Mucosa of gallbladder (tissue), 1 donor: ENCODE measurements around the gene TNFRSF13B. TPM values are rescaled to one million over a fixed set of nuclear protein-coding genes. Genes with fewer than 3 reads are reported as not detected.
"Not testable (repeated sequence)": the region's sequence is repeated elsewhere in the genome, so short reads cannot be mapped to it uniquely, and the experiment has no call there.

Experiments used
- DNase-seq: peaks from one replicate; pipeline ENCODE4 v3.0.0-alpha.2; 2020; ENCODE audit warnings: low spot score
- total RNA-seq: library from RNA; stranded (reverse); gene quantifications from one replicate; pipeline ENCODE4 v1.2.1, GENCODE V29; 2021
- donor health status: DM: no; HTN: no; CAD: no.

The TNFRSF13B gene
- total RNA-seq, 1 donor from 2014 or later, result 0.32 TPM

DNA sequence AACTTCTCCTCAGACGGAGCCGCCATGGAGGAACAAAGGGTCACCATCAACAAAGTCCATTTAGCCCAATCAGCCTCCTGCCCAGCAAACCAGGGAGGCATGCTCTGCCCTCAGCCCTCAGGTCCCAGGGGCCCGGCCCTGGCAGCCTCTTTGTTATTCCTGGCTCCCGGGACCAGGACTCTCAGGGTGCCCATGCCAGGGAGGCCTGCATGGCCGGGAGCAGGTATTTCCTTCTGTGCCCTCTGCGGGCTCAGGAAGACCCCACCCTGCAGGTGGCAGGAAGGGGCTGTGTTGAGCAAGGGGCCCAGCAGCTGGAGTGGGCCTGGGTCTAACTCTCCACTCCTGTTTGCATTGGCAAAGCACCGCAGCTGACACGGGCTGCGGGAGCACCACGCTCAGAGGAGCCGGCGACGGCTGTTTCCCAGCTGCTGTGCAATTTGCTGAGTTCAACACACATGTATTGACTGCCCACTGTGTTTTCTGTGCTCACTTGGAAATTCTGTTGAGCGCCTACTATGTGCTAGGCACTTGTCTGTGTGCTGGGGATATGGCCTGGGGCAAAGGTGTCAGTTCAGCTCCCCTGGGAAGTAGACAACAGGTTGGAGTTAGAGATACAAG lies 33.2 kb upstream of the TNFRSF13B start:
- not testable (repeated sequence) for DNase-seq

DNA sequence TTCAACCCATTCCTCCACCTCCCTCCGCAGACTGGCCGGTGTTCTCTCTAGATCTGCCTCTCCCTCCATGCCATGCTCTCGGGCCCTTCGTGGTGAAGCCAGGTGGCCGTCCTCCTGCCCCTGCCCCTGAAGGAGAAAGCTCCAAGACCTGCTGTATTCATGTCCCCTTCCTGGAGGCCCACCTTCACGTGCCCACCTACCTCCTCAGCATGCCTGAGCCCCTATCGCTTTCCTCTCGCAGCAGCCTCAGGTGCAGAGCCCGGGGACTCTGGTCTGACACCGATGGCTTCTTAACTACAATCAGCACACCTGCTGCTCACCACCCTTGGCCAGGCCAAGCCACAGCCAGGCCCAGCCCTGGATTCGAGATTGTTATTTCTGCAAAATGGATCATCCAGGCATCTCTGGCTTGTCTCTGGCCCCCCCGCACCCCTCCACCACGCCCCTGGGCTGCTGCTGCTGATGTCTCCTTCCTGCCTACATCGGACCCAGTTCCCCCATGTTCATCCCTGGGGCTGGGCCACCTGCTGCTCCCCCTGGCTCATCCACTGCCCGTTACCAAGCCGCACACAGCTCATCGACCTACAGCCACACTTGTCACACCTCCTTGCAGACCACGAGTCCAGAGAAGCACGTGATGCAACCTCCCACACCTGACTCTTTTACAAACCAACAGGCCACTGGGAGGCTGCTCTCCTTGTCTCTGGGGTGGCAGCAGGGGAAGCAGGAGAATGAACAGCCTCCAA lies 32.5 kb upstream of the TNFRSF13B start:
- no peak for DNase-seq

DNA sequence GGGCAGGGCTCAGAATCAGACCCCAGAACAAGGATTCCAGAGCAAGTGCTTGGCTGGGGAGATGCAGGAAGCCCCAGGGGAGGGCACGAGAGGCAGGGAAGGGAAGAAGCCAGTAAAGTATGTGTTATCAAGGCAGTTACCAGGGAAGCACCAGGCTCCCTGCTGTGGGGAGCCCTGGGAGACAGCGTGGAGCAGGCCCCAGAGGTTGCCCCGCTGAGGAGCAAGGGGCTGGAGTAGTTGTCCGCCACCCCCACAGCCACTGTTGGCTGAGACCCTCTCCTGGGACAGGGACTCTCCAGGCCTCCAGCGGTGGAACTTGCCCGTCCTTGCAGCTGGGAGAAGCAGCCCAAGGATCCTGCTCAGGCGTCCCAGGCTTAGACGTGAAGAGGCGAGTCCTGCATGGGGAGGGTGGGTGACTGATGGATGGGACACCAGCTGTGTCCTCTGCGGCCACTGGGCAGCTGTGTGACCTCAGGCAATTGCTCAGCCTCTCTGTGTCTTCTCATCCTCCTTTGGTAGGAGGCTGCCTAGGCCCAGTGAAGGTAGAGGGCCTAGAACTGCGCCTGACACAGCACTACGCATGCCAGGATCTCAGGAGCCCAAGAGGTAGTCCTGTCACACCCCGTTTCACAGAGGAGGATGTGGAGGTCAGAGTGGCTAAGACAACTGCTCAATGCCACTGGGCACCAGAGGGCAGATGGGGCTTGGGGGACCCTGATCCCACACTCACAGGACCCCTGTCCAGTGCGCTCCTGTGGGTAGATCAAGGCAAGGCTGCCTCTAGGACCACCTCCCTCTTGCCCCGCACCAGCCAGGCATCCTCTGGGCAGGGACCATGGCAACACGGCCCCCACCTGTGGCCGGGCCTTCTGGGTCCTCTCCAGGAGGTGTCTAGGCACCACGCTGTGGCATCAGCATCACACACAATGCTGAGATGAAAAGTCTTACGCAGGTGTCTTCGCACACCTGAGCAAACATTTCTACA lies 31.1 kb upstream of the TNFRSF13B start:
- not testable (repeated sequence) for DNase-seq

DNA sequence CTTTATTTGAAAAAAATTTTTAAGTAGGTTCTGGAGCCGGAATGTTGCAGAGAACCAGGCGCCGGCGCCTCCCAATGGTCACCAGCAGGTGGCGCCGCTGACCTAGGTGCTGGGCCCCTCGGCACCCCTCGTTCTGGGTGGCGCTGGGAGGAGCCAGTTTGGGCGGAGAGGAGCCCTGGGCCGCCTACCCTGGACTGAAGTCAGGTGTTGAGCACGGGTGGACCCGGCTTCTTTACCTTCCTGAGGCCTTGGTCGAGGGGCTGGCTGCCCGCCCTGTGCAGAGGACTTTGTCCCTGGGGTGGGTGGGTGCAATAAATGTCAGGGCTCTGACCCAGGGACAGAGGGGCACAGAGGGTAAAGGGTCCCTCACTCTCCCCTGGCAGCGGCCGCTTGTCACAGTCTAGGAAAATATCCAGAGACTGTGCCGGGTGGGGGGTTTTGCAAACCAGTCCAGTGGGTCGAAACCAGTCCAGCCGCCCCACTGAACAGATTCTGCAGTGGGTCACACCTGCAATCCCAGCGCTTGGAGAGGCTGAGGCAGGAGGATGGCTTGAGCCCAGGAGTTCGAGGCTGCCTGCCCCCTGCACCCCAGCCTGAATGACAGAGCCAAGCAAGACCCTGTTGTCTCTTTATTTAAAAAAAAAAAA lies 30.1 kb upstream of the TNFRSF13B start:
- peak; percentile 72 for DNase-seq

DNA sequence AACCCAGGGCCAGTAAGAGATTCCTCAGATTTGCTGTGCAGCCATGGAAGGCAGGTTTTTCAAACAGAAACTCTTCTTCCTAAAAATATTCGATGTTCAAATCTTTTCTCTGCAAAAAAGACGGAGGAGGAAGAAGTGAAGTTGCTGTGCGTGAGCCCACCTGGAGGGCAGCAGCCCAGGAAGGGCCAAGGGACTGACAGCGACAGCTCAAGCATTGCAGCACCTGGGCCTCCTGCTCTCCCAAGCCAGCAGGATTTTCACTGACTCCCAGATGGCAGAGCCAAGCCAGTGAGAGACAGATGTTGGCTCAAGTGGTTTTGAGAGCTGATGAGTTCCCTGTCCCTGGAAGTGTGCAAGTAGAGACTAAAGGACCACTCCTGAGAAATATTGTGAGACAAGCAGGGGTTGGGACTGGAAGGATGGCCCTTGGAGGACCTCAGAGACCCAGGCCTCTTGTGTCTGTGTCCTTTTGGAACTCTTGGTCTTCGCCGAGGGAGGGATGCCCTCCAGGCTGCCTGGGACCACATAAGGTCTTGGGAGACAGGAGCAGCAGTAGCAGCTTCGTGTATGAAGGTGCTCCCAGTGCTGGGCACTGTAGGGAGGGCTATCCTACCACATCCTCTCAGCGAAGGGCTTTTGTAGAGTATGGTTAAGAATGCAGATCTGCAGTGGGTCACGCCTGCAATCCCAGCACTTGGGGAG lies 29.3 kb upstream of the TNFRSF13B start:
- no peak for DNase-seq

DNA sequence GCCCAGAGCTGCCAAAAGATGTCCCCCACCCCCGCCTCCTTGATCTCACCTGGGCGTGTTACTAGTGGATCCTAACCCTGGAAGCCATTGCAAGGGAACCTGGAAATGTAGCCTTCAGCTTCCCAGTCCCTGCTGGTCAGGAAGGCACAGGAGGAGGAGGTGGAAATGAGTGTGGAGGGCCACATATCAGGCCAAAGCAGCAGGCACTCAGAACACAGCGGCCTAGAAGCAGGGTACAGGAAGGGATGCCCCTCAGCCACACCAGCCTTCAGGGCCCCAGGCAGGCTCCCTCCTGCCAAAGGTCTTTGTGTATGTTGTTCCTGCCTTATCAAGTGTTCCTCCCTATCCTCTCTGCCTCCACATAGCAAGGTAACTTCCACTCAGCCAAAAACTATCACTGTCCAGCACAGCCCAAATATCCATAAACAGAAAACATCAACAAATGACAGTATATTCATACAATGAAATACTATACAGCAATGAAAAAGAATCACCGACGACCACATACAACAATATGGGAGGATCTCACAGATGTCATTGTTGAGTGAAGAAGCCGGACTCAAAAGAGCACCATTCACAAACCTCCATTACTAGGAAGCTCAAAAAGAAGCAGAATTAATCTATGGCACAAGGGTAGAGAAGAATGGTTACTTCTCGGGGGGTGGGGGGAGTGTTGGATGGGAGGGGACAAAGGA lies 28.2 kb upstream of the TNFRSF13B start:
- DNase-seq, result no peak

DNA sequence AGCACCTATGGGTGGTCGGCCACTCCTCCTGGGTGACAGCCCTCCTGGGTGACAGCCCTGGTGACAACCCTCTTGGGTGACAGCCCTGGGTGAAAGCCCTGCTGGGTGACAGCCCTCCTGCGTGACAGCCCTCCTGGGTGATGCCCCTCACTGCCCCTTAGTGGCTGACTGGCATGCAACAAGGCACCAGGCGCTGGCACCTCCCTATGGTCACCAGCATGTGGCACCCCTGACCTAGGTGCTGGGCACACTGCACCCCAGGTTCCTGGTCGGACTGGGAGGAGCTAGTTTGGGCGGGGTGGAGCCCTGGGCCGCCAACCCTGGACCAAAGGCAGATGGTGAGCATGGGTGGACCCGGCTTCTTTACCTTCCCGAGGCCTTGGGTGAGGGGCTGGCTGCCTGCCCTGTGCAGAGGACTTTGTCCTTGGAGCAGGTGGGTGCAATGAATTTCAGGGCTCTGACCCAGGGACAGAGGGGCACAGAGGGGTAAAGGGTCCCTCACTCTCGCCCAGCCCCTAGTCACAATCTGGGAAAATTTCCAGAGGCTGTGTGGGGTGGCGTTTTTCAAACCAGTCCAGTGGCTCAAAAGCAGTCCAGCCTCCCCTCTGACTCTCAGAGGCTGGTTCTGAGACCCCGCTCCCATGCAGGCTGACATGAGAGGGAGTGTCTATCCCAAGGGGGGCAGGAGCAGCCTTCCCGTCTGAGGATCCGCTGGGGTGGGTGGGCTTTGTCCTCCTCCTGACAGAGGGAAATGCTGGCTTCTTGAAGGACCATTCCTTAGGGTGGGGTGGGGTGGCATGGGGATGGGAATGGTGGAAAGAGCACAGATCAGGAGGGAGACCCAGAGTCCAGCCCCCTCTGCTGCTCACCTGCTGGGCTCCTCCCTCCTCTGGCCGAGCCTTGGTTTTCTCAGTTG lies 25.9 kb upstream of the TNFRSF13B start:
- DNase-seq, result no peak

DNA sequence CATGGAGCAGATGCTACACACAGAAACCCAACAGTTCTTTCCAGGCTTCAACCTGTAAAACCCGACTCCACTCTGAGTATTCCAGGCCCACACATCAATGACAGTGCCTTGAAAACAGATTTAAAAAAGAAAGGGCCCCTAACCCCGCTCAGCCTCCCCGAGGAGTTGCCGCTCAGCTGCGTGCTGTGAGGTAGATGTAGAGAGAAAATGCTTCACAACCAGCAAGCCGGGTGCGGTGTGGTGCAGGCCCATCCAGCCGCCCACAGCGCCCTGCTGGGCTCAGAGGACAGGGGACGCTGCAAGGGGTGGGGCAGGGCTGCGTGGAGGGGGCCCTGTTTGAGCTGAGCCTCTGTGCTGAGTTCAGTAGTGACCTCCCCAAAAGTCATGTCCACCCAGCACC lies 24.8 kb upstream of the TNFRSF13B start:
- DNase-seq, result not testable (repeated sequence)

DNA sequence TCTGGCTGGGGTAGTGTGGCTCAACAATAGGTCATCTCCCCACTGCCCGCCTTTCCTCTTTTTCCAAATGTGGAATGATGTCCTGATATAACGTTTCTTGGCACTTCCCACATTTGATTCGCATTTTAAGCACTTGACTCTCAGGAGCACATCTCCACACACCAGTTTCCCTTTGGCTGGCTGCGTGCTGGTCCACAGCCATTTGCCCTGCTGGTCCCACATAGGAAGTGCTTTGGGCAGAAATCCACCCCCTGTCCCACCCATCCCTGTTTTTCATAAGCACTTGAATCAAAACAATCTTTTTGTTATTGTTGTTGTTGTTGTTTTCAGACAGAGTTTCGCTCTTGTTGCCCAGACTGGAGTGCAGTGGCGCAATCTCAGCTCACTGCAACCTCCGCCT lies 24.0 kb upstream of the TNFRSF13B start:
- DNase-seq, result no peak

DNA sequence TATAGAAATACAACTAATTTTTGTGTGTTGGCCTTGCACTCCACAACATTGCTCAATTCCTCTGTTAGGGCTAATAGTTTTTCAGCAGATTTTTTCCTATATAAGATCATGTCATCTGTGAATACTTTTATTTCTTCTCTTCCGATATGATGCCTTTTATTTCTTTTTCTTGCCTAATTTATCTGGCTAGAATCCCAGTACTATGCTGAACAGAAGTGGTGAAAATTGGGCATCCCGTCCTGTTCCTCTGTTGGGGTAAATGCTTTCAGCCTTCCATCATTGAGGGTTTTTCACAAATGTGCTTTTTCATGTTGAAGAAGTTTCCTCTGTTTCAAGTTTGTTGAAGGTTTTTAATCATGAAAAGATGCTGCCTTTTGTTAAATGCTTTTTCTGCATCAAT lies 22.7 kb upstream of the TNFRSF13B start:
- DNase-seq, result no peak

DNA sequence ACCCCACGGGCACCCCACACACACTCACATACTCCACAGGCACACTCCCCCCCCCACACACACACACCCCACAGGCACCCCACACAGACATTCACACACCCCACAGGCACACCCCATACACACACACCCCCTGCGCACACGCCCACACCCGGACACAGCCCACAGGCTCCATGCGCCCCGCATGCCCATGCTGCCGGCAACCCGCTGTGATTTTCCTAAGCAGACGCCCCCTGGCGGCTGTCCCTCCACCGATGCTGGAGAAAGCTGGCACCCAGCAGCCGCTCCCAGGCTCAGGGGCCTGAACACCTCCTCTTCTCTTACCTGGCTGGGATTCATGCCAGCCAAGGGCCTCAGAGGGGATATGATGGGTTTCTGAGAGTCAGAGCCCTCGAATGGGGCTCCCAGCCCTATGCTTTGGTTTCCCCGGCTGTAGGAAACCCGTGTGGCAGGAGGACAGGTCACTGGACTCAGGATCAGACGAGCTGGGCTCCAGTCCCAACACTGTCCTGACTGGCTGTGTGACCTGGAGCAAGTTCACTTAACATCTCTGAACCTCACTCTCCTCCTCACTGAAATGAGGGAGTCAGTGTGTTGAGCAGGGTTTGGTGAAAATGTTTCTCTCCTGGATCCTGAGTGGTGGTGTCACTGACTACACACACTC lies 19.6 kb upstream of the TNFRSF13B start:
- DNase-seq, result peak; percentile 82

DNA sequence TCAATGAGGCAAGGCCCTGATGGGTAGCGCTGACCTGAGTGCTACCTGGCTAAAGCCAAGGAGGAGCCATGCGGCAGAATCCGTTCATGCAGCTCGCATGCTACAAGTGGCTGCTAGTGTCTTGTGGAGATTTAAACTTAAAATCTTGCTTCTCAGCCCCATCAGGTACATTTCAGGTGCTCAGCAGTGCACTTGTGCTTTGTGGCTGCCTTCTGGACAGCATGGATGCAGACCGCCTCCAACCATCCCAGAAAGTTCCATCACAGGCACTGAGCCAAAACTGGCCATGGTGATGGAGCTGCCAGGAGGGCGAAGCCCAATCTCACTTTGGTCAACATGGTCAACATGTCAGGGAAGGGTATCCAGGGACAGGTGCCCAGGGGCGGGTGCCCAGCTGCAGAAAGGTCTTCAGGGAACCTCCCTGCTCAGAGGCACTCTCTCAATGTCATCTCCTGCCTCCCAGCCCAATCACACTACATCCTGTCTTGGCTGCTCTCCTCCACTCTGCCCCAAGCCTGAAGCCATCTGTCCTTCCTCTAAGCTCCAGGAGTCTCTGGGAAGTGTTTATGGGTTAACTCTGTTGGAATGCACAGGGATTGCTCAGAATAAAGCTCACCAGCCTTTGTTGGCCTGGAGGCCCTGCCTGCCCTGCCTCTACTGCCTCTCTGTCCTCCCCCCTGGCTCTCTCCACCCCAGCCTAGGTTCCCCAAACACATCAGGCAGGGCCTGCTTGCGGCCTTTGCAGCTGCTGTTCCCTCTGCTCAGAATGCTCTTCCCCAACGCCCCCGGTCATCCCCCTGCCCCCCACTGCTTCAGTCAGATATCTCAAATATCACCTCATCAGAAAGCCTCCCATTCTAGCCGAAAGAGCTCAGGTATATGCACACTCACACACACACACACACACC lies 18.3 kb upstream of the TNFRSF13B start:
- DNase-seq, result no peak

DNA sequence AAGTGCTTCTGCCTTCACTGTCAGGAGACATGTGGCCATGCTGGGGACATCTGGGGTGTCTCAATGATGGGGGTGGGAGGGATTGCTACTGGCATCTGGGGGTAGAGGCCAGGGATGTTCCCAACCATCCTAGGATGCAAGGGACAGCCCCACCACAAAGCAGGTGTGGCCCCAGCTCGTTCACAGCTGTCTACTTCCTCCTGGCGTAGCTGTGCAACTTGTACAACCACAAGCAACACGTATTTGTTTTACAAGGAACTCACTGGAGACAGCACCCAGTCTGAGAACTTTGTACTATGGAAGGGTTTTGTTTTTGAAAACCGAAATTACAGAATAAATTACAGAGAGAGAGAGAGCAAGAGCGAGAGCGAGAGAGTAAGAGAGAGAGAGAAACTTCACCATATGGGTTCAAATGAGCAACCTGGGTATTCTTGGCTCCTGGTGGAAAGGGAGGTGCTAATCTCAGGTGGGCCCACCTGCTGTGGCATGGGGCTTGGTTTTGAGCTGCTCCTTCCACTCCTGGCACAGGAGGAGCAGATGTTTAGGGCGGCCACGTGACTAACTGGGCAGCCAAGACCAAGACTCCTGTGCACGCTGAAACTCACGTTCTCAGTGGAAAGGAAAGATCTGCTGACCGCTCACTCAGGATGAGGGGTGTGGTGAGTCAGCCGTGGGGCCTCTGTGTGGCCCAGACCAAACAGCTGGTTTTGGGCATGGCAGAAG lies 17.5 kb upstream of the TNFRSF13B start:
- no peak for DNase-seq

DNA sequence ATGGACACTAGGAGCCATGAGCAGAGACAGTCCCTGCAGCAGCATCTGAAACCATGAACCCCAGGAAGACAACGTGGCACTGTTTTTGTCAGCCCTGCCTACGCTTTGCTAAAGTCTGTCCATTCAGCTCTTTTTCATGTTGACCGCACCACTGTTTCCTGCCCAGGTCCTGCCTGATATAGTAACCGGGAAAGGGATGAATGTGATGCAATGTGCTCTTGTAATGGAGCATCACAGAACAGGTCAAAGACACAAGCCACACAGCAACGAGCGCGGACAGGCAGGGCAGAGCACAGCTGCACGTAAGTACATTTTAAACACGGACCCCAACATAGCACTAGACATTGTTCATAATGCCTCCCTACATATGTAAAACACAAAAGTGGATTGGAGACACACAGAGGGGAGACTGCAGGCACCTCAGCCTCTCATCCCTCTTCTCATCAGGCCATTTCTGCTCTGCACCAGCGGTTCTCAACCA lies 16.9 kb upstream of the TNFRSF13B start:
- peak; percentile 17 for DNase-seq

DNA sequence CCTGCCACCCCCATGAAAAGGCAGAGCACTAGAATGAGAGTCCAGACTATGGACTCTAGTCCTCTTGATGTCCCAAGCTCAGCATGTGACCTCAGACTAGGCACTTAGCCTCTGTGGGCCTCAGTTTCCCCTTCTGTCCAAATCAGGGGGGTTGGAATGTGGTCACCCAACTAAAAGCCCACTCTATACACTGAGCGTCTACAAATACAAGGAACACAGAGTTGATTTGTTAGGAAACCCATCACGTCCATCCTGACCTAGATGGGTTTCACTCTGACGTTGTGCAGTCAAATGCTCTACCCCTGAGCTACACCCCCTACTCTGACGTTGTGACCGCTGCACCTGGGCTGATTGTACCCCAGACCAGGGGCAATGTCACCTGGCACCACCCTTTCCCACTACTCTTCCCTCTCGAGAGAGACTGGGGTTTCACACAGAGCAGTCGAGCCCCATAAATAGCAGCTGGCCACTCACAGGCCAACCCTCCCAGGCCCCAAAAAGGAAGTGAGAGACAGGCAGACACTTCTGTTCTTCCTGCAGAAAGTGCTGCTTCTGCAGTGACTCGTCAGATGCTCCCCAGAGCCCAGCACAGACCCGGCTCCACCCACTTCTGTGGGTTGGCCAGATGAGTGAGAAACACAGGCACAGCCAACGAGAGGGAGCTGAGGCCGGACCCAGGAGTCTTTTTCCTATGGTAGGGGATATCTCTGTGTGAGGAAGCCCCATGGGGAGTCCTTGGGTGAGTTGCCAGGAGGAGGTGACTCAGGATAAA lies 16.1 kb upstream of the TNFRSF13B start:
- DNase-seq, result peak; percentile 64
